Endothelial cell of umbilical vein (primary cell): ENCODE data around the gene SDCCAG8. TPM values are rescaled to one million over a fixed set of nuclear protein-coding genes. Genes with fewer than 3 reads are reported as not detected.

Source experiments
- BruUV-seq: library from RNA; stranded (reverse); fragments of 400-500 nt; replicated peaks from 2 replicates; lab custom pipeline; 2021; lab: Mats Ljungman, UMichigan
- CTCF ChIA-PET: fragments of 300-600, 350-600 bp; sonication (Branson Sonifier 250); formaldehyde crosslinking; loops from one replicate; lab custom pipeline; 2021; ENCODE audit warnings: antibody characterized with exemption, inconsistent platforms; lab: Charles Lee
- POLR2A ChIA-PET: fragments of 300-600, 350-600 bp; sonication (Branson Sonifier 250); formaldehyde crosslinking; loops from one replicate; lab custom pipeline; 2021; ENCODE audit warnings: antibody characterized with exemption, inconsistent platforms; lab: Charles Lee
- DNase-seq: peaks from one replicate; pipeline ENCODE4 v3.0.0-alpha.2; 2011; ENCODE audit warnings: low read depth, low spot score
- FAIRE-seq: peaks from 2 replicates; lab custom pipeline; 2011; peaks lifted over from hg19 to GRCh38; lab: Jason Lieb, UNC
- H2AFZ ChIP-seq: 2 replicates; pipeline ENCODE4 v1.6.0; 2012; ENCODE audit warnings: low read depth, low read length, control low read depth, inconsistent platforms
- H3K27ac ChIP-seq: 2 replicates; pipeline ENCODE4 v1.5.1; 2011; ENCODE audit warnings: low read depth, mild to moderate bottlenecking, control low read depth, low read length, moderate library complexity; ENCODE audit not compliant: insufficient read depth
- H3K27me3 ChIP-seq, 2 experiments: 2 replicates each; pipeline versions ENCODE4 v1.6.0 to v1.6.1; 2011; ENCODE audit warnings: low read length in 2 of 2, mixed read lengths in 1 of 2; ENCODE audit not compliant: control insufficient read depth in 2 of 2, insufficient read depth in 2 of 2
- H3K36me3 ChIP-seq, 2 experiments: 2 replicates in 1 of 2; 3 replicates in 1 of 2; pipeline ENCODE4 v1.5.1; 2011; ENCODE audit warnings: low read length in 2 of 2, mild to moderate bottlenecking in 1 of 2, moderate library complexity in 1 of 2; ENCODE audit not compliant: control insufficient read depth in 2 of 2, insufficient read depth in 2 of 2; ENCODE audit errors: extremely low read depth in 1 of 2
- H3K4me1 ChIP-seq: 3 replicates; pipeline ENCODE4 v1.5.1; 2011; ENCODE audit warnings: mild to moderate bottlenecking, low read length; ENCODE audit not compliant: control insufficient read depth, insufficient read depth; ENCODE audit errors: extremely low read depth
- H3K4me2 ChIP-seq: 2 replicates; pipeline ENCODE4 v1.6.1; 2011; ENCODE audit warnings: low read length, control low read depth, mixed read lengths; ENCODE audit not compliant: insufficient read depth
- H3K4me3 ChIP-seq, 3 experiments: fragments of 200-600 bp in 1 of 3; sonication (generic), shearing (Covaris generic) in 1 of 3; replicated peaks in 1 of 3; 2 replicates each; pipeline ENCODE4 v1.5.1; 2011 to 2016; ENCODE audit warnings: control low read depth in 3 of 3, low read length in 3 of 3, mild to moderate bottlenecking in 2 of 3, inconsistent platforms in 1 of 3, low read depth in 1 of 3, moderate library complexity in 1 of 3; ENCODE audit not compliant: insufficient read depth in 1 of 3
- H3K79me2 ChIP-seq: 2 replicates; pipeline ENCODE4 v1.6.0; 2012; ENCODE audit warnings: low read length, inconsistent platforms; ENCODE audit not compliant: control insufficient read depth, insufficient read depth
- H3K9ac ChIP-seq: replicated peaks from 2 replicates; pipeline ENCODE3; 2011; ENCODE audit warnings: low read length, control low read depth; ENCODE audit not compliant: insufficient read depth; ENCODE audit errors: extremely low read depth
- H3K9me1 ChIP-seq: replicated peaks from 3 replicates; pipeline ENCODE4 v1.6.0; 2011; ENCODE audit warnings: mild to moderate bottlenecking, low read length; ENCODE audit not compliant: control insufficient read depth, insufficient read depth; ENCODE audit errors: extremely low read depth
- H3K9me3 ChIP-seq: replicated peaks from 2 replicates; pipeline ENCODE4 v1.5.1; 2012; ENCODE audit warnings: low read length, inconsistent platforms; ENCODE audit not compliant: control insufficient read depth, insufficient read depth
- H4K20me1 ChIP-seq: replicated peaks from 2 replicates; pipeline ENCODE3; 2011; ENCODE audit warnings: mild to moderate bottlenecking, low read length; ENCODE audit not compliant: control insufficient read depth, insufficient read depth; ENCODE audit errors: extremely low read depth
- CTCF ChIP-seq, 2 donors: IDR thresholded peaks; 1 replicate in 1 of 2; 2 replicates in 1 of 2; pipeline ENCODE4 v1.5.1; 2011; ENCODE audit warnings: low read length in 2 of 2, mild to moderate bottlenecking in 2 of 2, moderate library complexity in 2 of 2, control low read depth in 1 of 2, inconsistent platforms in 1 of 2, low read depth in 1 of 2; ENCODE audit not compliant: insufficient read depth in 1 of 2; ENCODE audit errors: extremely low read depth in 1 of 2
- EZH2 ChIP-seq: IDR thresholded peaks from 2 replicates; pipeline ENCODE4 v1.6.1; 2012; ENCODE audit warnings: borderline replicate concordance, low read depth, mild to moderate bottlenecking, moderate library complexity, low read length, inconsistent platforms; ENCODE audit not compliant: severe bottlenecking
- FOS ChIP-seq: IDR thresholded peaks from 2 replicates; pipeline ENCODE4 v1.6.1; 2011; ENCODE audit warnings: mild to moderate bottlenecking, low read length, moderate library complexity, borderline replicate concordance; ENCODE audit not compliant: insufficient read depth
- GATA2 ChIP-seq: IDR thresholded peaks from 2 replicates; pipeline ENCODE4 v1.7.0; 2011; ENCODE audit warnings: low read depth, mild to moderate bottlenecking, moderate library complexity, mixed read lengths, low read length; ENCODE audit not compliant: insufficient read length, insufficient read depth
- JUN ChIP-seq: IDR thresholded peaks from 2 replicates; pipeline ENCODE4 v1.6.1; 2011; ENCODE audit warnings: borderline replicate concordance, low read depth; ENCODE audit not compliant: insufficient read length, insufficient read depth
- MAX ChIP-seq: IDR thresholded peaks from 2 replicates; pipeline ENCODE4 v1.6.1; 2011; ENCODE audit not compliant: insufficient read depth, insufficient read length
- MYC ChIP-seq: IDR thresholded peaks from one replicate; pipeline ENCODE4 v1.6.1; 2011; ENCODE audit warnings: mild to moderate bottlenecking, low read depth, low read length
- POLR2A ChIP-seq: IDR thresholded peaks from 2 replicates; pipeline ENCODE4 v1.6.1; 2012; ENCODE audit warnings: low read depth, mild to moderate bottlenecking, control low read depth, low read length
- POLR2AphosphoS5 ChIP-seq: IDR thresholded peaks from 2 replicates; pipeline ENCODE4 v1.6.1; 2012; ENCODE audit warnings: low read depth, mild to moderate bottlenecking, control low read depth, low read length, moderate library complexity; ENCODE audit not compliant: insufficient read depth
- dilution Hi-C: fragments of 300-500 bp; cut with MboI; formaldehyde crosslinking; loops from one replicate; pipeline ENCODE4 v1.15.0; 2019; ENCODE audit warnings: low sequenced_read_pairs; ENCODE audit not compliant: extremely low pct_ligation_motif_present
- intact Hi-C: fragments of 100-400 bp; cut with micrococcal nuclease; formaldehyde crosslinking; loops from one replicate; pipeline ENCODE4 v1.10.0; 2022
- polyA plus RNA-seq, 4 experiments: library from polyadenylated mRNA; depleted of rRNA in 3 of 4; stranded (reverse) in 3 of 4; unstranded in 1 of 4; fragments of >200 nt; gene quantifications; 2 replicates each; pipeline versions ENCODE4 v1.2.1 to v1.2.3, GENCODE V29; 2011 to 2012; ENCODE audit warnings: missing spikeins in 1 of 4
- total RNA-seq: library from RNA; stranded (reverse); gene quantifications from 2 replicates; pipeline ENCODE4 v1.2.3, GENCODE V29; 2021

Gene SDCCAG8
- total and polyA plus RNA-seq, 2 donors (not counting 3 experiments of a cell fraction or from before 2014, with no cell fraction given), result 14.6 to 25.7 TPM

- H3K9ac ChIP-seq, result no peak overlapping the region
- no peak overlapping the region for H3K4me2 ChIP-seq
- H3K27ac ChIP-seq, result no peak overlapping the region
- DNase-seq (no peak), FAIRE-seq (no peak)
- ChIA-PET CTCF (no interaction called here), POLR2A (no interaction called here)
- dilution Hi-C loops, result no loop called here
- H3K4me3 ChIP-seq, result no peak overlapping the region
- H4K20me1 ChIP-seq, result no peaks in the 10 kb centered on the region
- intact Hi-C loops, result no loop called here
- no peaks in the 10 kb centered on the region for H3K79me2 ChIP-seq
- H3K9me3 ChIP-seq, result no peaks in the 10 kb centered on the region
- H3K36me3 ChIP-seq, result no peaks in the 10 kb centered on the region
- TF ChIP-seq POLR2A, result no peak
- no peak for TF ChIP-seq JUN
- TF ChIP-seq GATA2, result no peak
- no peak for TF ChIP-seq CTCF (IDR thresholded peaks at IDR 0.05; ENCODE audit: extremely low read depth in 1 of 2, insufficient read depth in 1 of 2, low read depth in 1 of 2, low read length in 2 of 2)
- TF ChIP-seq FOS, result no peak
- no peak for TF ChIP-seq MAX
- TF ChIP-seq MYC, result no peak
- TF ChIP-seq EZH2, result no peak
- TF ChIP-seq POLR2AphosphoS5, result no peak
- no peaks in the 10 kb centered on the region for H3K27me3 ChIP-seq
- H2AFZ ChIP-seq, result no peak overlapping the region
- no TSS peak for BruUV-seq
- no peaks in the 10 kb centered on the region for H3K9me1 ChIP-seq
- H3K4me1 ChIP-seq, result no peaks in the 10 kb centered on the region
Measured at GRCh38 chr1:243465738-243466137, 209.9 kb downstream of the SDCCAG8 start.
